Fibroblast of skin of left biceps (primary cell): ENCODE results near the gene SLC25A18.
"Not testable (repeated sequence)": the region's sequence is repeated elsewhere in the genome, so short reads cannot be mapped to it uniquely, and the experiment has no call there.

Source experiments
- DNase-seq, 2 experiments: peaks; one replicate each; pipeline ENCODE4 v3.0.0-alpha.2; 2013; ENCODE audit warnings: low read depth in 2 of 2

The SLC25A18 gene

DNA sequence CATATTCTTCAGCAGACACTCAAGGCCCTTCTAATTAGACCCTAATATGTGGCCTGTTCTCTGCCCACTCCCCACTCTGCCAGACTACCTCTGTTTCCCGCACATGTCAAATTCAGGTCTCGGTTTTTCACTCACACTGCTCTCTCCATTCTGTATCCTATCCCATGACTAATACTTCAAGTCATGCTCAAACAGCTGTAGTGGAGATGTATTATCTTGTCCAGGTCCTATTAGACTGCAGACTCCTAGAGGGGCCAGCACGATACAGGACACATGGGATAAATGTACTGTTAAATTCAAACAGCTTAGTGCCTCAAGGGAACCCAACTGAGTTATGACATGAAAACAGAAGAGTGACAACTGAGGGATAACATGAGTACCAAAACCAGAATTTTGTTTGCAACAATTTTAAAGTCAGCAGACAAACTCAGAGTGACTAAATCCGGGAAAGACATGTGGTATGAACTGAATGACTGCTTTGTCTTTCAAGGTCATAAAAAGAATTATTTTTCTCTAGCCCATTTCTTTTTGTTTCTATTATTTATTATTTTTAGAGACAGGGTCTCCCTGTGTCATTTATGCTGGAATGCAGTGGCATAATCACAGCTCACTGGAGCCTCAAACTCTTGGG is 44.7 kb downstream of the SLC25A18 start:
- no peak for DNase-seq

GRCh38 chr22:17612057-17612456 is 48.8 kb downstream of the SLC25A18 start:
- no peak for DNase-seq

DNA sequence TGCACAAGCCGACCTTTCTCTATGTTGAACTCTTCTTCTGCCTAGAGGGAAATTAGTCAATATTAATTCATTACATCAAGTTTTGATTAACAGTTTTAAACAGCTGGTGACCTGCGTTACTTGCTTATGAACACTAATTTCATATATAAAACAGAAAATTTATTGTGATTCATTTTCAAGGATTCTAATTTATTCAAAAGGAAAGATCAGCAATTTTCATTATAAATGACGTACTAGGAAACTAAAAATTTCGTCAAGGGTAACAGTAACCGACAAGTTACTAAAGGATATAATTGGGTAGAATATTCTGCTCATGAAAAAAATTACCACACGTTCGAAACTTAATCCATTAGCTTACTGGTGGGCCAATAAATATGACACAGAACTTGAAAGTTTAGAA is 50.0 kb downstream of the SLC25A18 start:
- DNase-seq: no peak

DNA sequence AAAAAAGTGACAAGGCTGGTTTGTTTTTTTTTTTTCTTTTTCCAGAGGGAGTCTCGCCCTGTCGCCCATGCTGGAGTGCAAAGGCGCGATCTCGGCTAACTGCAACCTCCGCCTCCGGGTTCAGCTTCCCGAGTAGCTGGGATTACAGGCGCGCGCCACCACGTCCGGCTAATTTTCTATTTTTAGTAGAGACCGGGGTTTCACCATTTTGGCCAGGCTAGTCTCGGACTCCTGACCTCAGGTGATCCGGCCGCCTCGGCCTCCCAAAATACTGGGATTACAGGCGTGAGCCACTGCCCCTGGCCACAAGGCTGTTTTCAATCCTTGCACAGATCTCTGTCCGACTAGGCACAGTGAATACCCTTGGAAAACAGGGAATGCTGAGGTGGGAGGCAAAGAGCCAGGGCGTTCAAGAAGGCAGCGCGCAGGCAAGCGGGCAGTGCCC is 64.7 kb downstream of the SLC25A18 start:
- no peak for DNase-seq

DNA sequence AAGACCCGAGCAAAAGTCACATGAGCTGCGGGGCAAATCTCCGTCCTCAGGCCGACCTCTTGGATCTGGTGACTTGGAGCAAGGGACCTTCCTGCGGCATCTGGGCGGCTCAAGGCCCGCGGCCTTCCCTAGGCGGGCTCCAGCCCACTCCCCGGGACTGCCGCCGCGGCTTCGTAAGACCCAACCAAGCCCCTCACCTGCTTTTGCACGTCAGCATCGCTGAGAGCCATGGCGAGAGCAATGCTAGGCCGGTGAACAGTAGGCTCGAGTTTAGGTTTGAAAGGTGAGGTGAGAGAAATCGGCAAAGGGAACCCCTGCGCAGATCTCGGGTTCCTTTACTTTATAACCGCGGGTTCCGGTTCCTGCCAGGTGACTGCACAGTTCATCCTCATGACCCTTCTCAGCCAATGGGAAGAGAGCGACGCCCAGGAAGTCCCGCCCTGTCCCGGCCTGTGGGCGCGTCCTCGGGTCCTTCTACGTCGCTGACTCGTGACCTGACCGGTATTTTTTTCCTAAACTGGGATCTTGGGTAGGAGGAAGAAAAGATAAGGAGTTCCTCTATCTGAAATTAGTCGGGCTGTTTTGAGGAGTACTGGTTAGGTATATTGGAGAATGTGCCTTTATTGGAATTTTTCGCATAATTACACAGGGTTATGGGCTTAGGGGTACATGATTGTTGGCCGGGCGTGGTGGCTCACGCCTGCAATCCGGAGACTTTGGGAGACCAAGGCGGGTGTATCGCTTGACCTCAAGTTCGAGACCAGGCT is 65.3 kb downstream of the SLC25A18 start, which contains the start of gene ATP6V1E1:
ATP6V1E1 (minus strand) TSS at position 344 of the 767 bp plus-strand sequence; CDS start at position 230, 114 bp downstream.
- DNase-seq: peak; percentile 82 to 84

DNA sequence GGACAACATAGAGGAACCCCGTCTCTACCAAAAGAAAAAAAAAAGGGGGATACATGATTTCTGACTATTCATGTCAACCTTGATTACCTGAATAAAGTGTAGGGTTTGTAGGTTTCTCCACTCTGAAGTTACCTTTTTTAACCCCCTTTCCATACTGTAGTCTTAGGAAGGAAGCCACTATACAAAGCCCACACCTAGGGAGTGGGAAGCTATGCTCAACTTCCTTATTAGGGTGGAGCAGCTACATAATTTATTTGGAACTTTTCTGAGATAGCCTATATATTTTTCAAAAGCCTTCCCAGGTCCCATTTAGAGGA is 65.8 kb downstream of the SLC25A18 start:
- no peak for DNase-seq

DNA sequence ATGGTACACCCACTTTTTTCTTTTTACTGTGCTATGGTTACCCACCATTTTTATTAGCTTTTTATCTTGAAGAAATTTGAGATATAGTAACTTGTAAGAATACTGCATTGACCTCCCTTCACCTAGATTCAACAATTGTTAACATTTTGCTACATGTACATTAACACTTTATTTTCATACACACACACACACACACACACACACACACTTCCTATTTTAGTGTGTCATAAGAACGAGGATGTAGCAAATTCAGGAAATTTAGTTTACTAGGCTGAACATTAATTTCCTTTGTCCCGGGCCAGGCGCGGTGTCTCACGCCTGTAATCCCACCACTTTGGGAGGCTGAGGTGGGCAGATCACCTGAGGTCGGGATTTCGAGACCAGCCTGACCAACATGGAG is 66.3 kb downstream of the SLC25A18 start:
- no peak for DNase-seq

GRCh38 chr22:17631076-17631565 is 67.8 kb downstream of the SLC25A18 start:
- DNase-seq: no peak

DNA sequence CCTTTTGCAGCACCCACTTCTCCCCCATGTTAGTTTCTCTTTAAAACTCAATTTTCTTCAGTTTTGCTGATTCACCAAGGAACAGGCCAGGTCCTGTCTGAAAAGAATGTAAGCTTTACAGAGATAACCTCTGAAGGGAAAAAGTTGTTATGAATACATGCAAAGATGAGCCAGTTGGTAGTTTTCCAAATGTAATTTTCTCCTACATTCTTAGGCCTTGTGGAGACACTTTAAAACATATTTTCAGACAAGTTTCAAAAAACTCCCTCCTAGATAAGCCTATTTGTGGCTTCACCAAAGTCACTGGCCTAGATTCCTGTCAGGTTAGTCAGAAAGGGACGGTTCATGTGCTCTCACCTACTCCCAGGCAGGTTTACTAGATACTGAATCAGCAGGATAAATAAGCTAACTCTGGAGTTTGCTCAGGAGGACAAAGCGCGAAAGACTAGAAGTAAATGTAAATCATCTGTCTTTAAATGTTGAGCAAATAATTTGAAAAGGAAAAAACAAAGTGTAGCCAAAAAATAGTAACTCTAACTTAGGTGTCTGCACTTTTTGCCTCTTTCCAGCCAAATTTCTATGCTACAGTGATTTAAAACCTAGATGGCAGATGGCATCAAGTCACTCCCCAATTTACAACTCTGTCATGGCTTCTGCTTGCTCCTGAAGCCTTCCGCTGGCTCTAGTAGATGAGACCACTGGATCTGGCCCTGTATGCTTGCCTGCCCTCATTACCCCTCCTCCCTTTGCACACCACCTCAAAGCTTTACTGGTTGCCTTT is 70.1 kb downstream of the SLC25A18 start:
- DNase-seq: peak; percentile 48 to 56

DNA sequence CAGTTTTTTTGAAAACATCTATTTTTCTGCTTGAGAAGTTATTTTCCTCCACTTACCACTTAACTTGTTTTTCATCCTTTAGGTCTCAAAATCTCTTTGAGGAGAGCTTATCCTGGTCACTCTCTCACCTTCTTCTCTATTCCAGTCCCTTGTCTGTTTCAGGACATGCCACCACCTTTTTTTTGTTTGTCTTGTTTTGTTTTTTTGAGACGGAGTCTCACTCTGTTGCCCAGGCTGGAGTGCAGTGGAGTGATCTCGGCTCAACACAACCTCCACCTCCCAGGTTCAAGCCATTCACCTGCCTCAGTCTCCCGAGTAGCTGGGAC is 70.7 kb downstream of the SLC25A18 start:
- no peak for DNase-seq

DNA sequence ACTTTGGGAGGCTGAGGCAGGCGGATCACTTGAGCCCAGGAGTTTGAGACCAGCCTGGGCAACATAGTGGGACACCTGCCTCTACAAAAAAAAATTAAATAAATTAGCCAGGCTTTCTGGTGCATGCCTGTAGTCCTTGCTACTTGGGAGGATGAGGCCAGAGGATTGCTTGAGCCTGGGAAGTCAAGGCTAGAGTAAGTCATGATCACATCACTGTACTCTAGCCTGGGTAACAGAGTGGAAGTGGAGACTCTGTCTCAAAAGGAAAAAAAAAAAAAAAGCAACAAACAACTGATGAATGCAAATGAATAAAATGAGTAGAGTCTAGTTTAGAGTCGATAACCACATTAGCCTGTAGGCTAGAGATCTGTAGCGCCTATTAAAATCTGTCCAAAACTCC is 71.4 kb downstream of the SLC25A18 start:
- no peak for DNase-seq

DNA sequence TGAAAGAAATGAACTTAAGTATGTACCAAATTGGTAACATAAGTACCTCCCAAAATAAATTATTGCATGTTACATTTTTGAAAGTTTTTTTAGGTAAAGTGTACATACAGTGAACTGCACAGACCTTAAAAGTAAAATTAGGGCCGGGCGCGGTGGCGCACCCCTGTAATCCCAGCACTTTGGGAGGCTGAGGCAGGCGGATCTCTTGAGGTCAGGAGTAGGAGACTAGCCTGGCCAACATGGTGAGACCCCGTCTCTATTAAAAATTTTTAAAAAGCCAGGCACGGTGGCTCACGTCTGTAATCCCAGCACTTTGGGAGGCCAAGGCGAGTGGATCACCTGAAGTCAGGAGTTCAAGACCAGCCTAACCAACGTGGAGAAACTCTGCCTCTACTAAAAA is 73.6 kb downstream of the SLC25A18 start:
- DNase-seq: not testable (repeated sequence)

DNA sequence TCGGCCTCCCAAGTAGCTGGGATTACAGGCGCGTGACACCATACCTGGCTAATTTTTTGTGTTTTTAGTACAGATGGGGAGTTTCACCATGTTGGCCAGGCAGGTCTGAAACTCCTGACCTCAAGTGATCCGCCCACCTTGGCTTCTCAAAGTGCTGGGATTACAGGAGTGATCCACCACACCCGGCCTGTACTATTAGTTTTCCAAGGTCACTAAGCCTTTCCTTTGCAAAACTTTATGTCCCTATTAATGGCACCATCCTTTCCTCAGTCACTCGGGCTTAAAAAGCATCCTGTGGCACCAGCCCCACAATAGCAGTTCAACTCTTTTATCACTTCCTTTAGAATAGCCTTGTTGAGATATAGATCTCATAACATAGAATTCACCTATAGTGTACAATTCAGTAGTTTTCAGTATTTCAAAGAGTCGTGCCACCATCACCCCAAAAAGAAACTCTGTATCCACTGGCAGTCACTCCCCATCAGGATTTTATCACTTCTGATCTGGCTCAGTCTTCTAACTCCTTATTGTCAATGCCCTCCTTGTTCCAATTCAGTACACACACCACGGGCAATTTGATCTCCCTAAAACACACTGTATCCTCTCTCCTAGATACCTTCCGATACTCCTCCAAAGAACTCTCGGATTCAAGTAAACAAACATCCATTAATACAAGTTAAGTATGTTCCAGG is 74.3 kb downstream of the SLC25A18 start:
- no peak for DNase-seq

GRCh38 chr22:17638182-17638431 is 74.8 kb downstream of the SLC25A18 start:
- DNase-seq: no peak

GRCh38 chr22:17638432-17639246 is 75.3 kb downstream of the SLC25A18 start, which contains the start of gene BCL2L13:
Gene BCL2L13, plus strand, starts transcription at chr22:17638757. Its CDS starts 16,955 bp downstream, at chr22:17655712.
- peak; percentile 49 to 56 for DNase-seq

GRCh38 chr22:17639247-17639741 is 76.0 kb downstream of the SLC25A18 start:
- no peak for DNase-seq
